ENCODE measurements around the gene REPS1. TPM values are rescaled to one million over a fixed set of nuclear protein-coding genes. Genes with fewer than 3 reads are reported as not detected.

Gene REPS1
- total RNA-seq, 2 donors from 2014 or later: 38.6 to 97.1 TPM

GRCh38 chr6:139019722-139020121 lies 31.7 kb upstream of the REPS1 start:
- no peak overlapping the region for H3K4me3 ChIP-seq
- H3K4me1 ChIP-seq (replicated peaks): no peaks in the 10 kb centered on the region
- no peaks in the 10 kb centered on the region for H3K9me3 ChIP-seq
- no peaks in the 10 kb centered on the region for H3K27me3 ChIP-seq (replicated peaks; ENCODE audit: insufficient read depth)
- TF ChIP-seq POLR2A (IDR thresholded peaks at IDR 0.05): no peak
- TF ChIP-seq, protein P1, sequence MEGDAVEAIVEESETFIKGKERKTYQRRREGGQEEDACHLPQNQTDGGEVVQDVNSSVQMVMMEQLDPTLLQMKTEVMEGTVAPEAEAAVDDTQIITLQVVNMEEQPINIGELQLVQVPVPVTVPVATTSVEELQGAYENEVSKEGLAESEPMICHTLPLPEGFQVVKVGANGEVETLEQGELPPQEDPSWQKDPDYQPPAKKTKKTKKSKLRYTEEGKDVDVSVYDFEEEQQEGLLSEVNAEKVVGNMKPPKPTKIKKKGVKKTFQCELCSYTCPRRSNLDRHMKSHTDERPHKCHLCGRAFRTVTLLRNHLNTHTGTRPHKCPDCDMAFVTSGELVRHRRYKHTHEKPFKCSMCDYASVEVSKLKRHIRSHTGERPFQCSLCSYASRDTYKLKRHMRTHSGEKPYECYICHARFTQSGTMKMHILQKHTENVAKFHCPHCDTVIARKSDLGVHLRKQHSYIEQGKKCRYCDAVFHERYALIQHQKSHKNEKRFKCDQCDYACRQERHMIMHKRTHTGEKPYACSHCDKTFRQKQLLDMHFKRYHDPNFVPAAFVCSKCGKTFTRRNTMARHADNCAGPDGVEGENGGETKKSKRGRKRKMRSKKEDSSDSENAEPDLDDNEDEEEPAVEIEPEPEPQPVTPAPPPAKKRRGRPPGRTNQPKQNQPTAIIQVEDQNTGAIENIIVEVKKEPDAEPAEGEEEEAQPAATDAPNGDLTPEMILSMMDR (IDR thresholded peaks at IDR 0.05): no peak
- TF ChIP-seq POLR2AphosphoS5 (IDR thresholded peaks at IDR 0.05): no peak
- 100% methylated on average over 2 of the region's 2 CpGs for WGBS
- no peak overlapping the region for H3K27ac ChIP-seq
- DNase-seq (ENCODE audit: low spot score): no peak
- intact Hi-C loops (cut with DNase I): no loop called here
- H3K36me3 ChIP-seq: no peaks in the 10 kb centered on the region

- TF ChIP-seq POLR2A (IDR thresholded peaks at IDR 0.05) (no peak), POLR2AphosphoS5 (IDR thresholded peaks at IDR 0.05) (peak; percentile 62)
- 37% methylated on average over 3 of the region's 3 CpGs for WGBS
These were observed 29.2 kb upstream of the REPS1 start for GRCh38 chr6:139017227-139017626.

DNA sequence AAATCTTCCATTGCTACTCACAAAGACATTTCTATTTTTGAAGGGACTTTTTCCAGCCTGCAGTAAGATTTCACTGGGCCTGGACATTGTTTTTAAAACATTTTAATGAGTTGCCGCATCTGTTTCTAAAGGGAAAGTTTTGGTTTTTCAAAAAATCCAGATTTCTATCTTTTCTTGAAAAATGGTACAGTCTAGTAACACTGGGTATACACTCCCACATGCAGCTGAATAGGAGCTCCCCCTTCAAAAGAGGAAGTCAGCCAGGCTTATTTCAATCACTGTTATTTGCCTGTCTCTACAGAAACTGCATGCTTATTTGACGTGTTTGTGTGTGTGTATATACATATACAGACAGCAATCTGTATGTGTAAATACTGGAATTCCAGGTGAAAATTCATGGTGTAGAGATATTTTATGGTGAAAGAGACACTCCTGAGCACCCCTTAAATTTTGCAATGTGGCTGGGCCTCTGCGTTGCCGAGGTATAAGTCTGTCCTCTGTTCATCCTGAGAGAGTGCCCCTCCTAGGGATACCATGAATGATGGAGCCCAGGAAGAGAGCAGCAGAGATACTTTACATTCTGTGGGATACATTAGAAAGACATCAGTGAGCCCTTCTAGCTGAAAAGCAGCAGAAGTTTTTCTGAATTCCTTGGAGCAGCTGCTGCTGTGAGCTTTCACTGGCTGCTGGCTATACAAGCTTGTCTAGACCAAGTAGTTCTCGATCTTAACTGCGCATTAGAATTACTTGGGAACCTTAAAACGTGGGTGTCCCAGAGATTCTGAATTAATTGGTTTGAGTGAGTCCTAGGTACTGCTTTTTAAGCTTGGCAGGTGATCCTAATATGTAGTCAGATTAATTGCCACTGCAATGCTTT lies 28.5 kb upstream of the REPS1 start:
- Histone ChIP-seq H3K27me3 (replicated peaks; ENCODE audit: insufficient read depth) (no peaks in the 10 kb centered on the region), H3K4me3 (no peak overlapping the region), H3K9me3 (no peaks in the 10 kb centered on the region), H3K36me3 (no peaks in the 10 kb centered on the region), H3K4me1 (replicated peaks) (no peaks in the 10 kb centered on the region), H3K27ac (peak overlapping the region; percentile 0 to 24)
- TF ChIP-seq POLR2AphosphoS5 (IDR thresholded peaks at IDR 0.05) (no peak), POLR2A (IDR thresholded peaks at IDR 0.05) (no peak)
- TF ChIP-seq, protein P1 (IDR thresholded peaks at IDR 0.05): no peak
- 53% methylated on average over 7 of the region's 7 CpGs for WGBS
- intact Hi-C loops (cut with DNase I): no loop called here
- DNase-seq (ENCODE audit: low spot score): no peak

More at GRCh38 chr6:139017227-139017626, 29.2 kb upstream of the REPS1 start:
- Histone ChIP-seq H3K4me3 (no peak overlapping the region), H3K27me3 (replicated peaks; ENCODE audit: insufficient read depth) (no peaks in the 10 kb centered on the region), H3K4me1 (replicated peaks) (no peaks in the 10 kb centered on the region), H3K27ac (peak overlapping the region; percentile 0 to 24), H3K36me3 (no peaks in the 10 kb centered on the region), H3K9me3 (no peaks in the 10 kb centered on the region)
- intact Hi-C loops (cut with DNase I): no loop called here
- peak; percentile 45 for DNase-seq (ENCODE audit: low spot score)

DNA sequence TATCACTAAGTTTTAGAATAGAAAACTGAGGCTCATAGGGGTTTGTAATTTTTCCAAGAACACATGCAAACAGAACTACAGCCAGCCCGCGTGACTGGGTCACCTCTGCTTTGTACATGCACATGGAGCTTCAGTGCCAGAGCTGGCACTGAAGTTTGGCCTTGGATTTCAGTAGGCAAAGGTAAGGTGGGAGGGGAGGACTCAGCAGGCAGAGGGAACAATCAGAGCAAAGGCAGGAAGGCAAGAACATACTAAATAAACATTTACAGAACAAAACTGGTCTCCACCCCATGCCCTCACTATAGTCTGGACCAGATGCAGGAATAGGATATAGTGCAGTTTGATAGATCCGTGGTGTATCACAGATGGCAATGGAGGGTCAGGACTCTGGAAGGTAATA lies 26.9 kb upstream of the REPS1 start:
- no peak overlapping the region for H3K4me3 ChIP-seq
- no peaks in the 10 kb centered on the region for H3K36me3 ChIP-seq
- H3K27me3 ChIP-seq (replicated peaks; ENCODE audit: insufficient read depth): no peaks in the 10 kb centered on the region
- no peak for TF ChIP-seq POLR2A (IDR thresholded peaks at IDR 0.05)
- TF ChIP-seq, protein P1 (IDR thresholded peaks at IDR 0.05): no peak
- TF ChIP-seq POLR2AphosphoS5 (IDR thresholded peaks at IDR 0.05): peak; percentile 86
- H3K9me3 ChIP-seq: no peaks in the 10 kb centered on the region
- no peaks in the 10 kb centered on the region for H3K4me1 ChIP-seq (replicated peaks)
- 38% methylated on average over 3 of the region's 3 CpGs for WGBS
- peak; percentile 78 for DNase-seq (ENCODE audit: low spot score)
- no peak overlapping the region for H3K27ac ChIP-seq
- intact Hi-C loops (cut with DNase I): no loop called here

DNA sequence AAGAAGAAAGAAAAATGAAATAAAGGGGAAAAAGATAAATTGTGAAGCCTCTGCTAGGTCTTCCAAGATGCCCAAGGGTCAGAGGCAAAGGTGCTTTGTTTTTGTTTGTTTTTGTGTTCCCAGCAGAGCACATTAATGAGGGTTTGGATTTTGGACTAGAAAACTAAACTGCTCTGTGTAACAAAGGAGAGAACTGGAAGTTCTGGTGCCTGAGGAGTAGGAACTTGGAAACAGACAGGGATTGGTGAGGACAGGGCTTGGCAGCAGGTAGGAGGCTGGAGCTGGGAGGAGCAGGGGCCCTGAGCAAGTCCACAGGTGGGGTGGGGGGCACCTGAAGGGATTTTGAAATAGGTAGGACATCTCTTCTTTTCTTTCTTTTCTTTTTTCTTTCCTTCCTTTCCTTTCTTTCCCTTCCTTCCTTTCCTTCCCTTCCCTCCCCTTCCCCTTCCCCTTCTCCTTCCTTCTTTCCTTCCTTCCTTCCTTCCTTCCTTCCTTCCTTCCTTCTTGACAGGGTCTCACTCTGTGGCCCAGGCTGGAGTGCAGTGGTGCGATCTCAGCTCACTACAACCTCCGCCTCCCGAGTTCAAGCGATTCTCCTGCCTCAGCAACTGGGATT lies 25.2 kb upstream of the REPS1 start:
- peak; percentile 53 for TF ChIP-seq POLR2AphosphoS5 (IDR thresholded peaks at IDR 0.05)
- TF ChIP-seq, protein P1 (IDR thresholded peaks at IDR 0.05): no peak
- no peaks in the 10 kb centered on the region for H3K27me3 ChIP-seq (replicated peaks; ENCODE audit: insufficient read depth)
- H3K27ac ChIP-seq: no peak overlapping the region
- WGBS: 93% methylated on average over 4 of the region's 4 CpGs
- no peak for DNase-seq (ENCODE audit: low spot score)
- H3K4me1 ChIP-seq (replicated peaks): no peaks in the 10 kb centered on the region
- H3K4me3 ChIP-seq: no peak overlapping the region
- intact Hi-C loops (cut with DNase I): no loop called here
- H3K9me3 ChIP-seq: no peaks in the 10 kb centered on the region
- H3K36me3 ChIP-seq: no peaks in the 10 kb centered on the region

All from prostate gland (tissue), 2 donors.